CD14-positive monocyte (primary cell): Measurements from ENCODE around the gene ZSCAN29. TPM values are rescaled to one million over a fixed set of nuclear protein-coding genes. Genes with fewer than 3 reads are reported as not detected.
A peak's percentile ranks its signal among the peaks of the same experiment; 100 is the strongest.

Experiments
- DNase-seq, 3 donors: peaks; one replicate each; pipeline ENCODE4 v3.0.0-alpha.2; 2011 to 2022
- H2AFZ ChIP-seq: 2 replicates; pipeline ENCODE4 v1.6.0; 2012; ENCODE audit warnings: mild to moderate bottlenecking, low read depth, low read length, inconsistent platforms; ENCODE audit not compliant: insufficient read depth, poor library complexity, severe bottlenecking
- H3K27ac ChIP-seq, 2 donors: 1 replicate in 1 of 2; 2 replicates in 1 of 2; pipeline ENCODE4 v1.5.1; 2012 to 2013; ENCODE audit warnings: low read length in 2 of 2, control low read depth in 1 of 2, inconsistent platforms in 1 of 2, low read depth in 1 of 2, mild to moderate bottlenecking in 1 of 2
- H3K27me3 ChIP-seq, 2 donors: one replicate each; pipeline versions ENCODE4 v1.6.0 to v1.6.1; 2011 to 2013; ENCODE audit warnings: low read length in 2 of 2; ENCODE audit not compliant: control insufficient read depth in 2 of 2, insufficient read depth in 2 of 2
- H3K36me3 ChIP-seq, 2 donors: replicated peaks in 1 of 2; 1 replicate in 1 of 2; 2 replicates in 1 of 2; pipeline versions ENCODE4 v1.5.1 to v1.6.1; 2012 to 2013; ENCODE audit warnings: low read length in 2 of 2, control low read depth in 1 of 2, inconsistent platforms in 1 of 2, mild to moderate bottlenecking in 1 of 2; ENCODE audit not compliant: insufficient read depth in 2 of 2, control insufficient read depth in 1 of 2
- H3K4me1 ChIP-seq, 2 donors: 1 replicate in 1 of 2; 2 replicates in 1 of 2; pipeline versions ENCODE4 v1.5.1 to v1.6.1; 2012 to 2013; ENCODE audit warnings: low read length in 2 of 2, control low read depth in 1 of 2, inconsistent platforms in 1 of 2, mild to moderate bottlenecking in 1 of 2, moderate library complexity in 1 of 2; ENCODE audit not compliant: insufficient read depth in 2 of 2, control insufficient read depth in 1 of 2
- H3K4me2 ChIP-seq: replicated peaks from 2 replicates; pipeline ENCODE3; 2012; ENCODE audit warnings: low read length, moderate library complexity, mild to moderate bottlenecking; ENCODE audit not compliant: poor library complexity, severe bottlenecking; ENCODE audit errors: extremely low read depth
- H3K4me3 ChIP-seq, 3 experiments: fragments of 200-600 bp in 1 of 3; sonication (generic) in 1 of 3; replicated peaks in 1 of 3; 1 replicate in 2 of 3; 2 replicates in 1 of 3; pipeline ENCODE4 v1.5.1; 2011 to 2013; ENCODE audit warnings: low read length in 3 of 3, mild to moderate bottlenecking in 3 of 3, control low read depth in 2 of 3, low read depth in 2 of 3, inconsistent platforms in 1 of 3, moderate library complexity in 1 of 3
- H3K79me2 ChIP-seq: 2 replicates; pipeline ENCODE4 v1.6.0; 2012; ENCODE audit warnings: mild to moderate bottlenecking, control low read depth, inconsistent platforms, low read length, moderate library complexity; ENCODE audit not compliant: insufficient read depth
- H3K9ac ChIP-seq: 2 replicates; pipeline ENCODE4 v1.6.0; 2017; ENCODE audit warnings: low read length, mild to moderate bottlenecking; ENCODE audit not compliant: insufficient read depth, poor library complexity, severe bottlenecking
- H3K9me3 ChIP-seq, 2 donors: replicated peaks in 1 of 2; 1 replicate in 1 of 2; 2 replicates in 1 of 2; pipeline versions ENCODE4 v1.5.1 to v1.6.1; 2012 to 2013; ENCODE audit warnings: low read length in 2 of 2, control low read depth in 1 of 2; ENCODE audit not compliant: control insufficient read depth in 1 of 2, insufficient read depth in 1 of 2
- H4K20me1 ChIP-seq: 2 replicates; pipeline ENCODE4 v1.6.0; 2012; ENCODE audit warnings: mild to moderate bottlenecking, low read length, control low read depth, moderate library complexity; ENCODE audit not compliant: insufficient read depth
- H3K27ac Mint-ChIP-seq, 7 donors: one replicate each; pipeline ENCODE4 v1.8.0; 2020; ENCODE audit warnings: mild to moderate bottlenecking in 7 of 7, mixed read lengths in 7 of 7, moderate library complexity in 6 of 7, inconsistent platforms in 2 of 7
- H3K27me3 Mint-ChIP-seq, 3 donors: one replicate each; pipeline ENCODE4 v1.8.0; 2021 to 2022; ENCODE audit warnings: low read depth in 3 of 3, mild to moderate bottlenecking in 3 of 3, mixed read lengths in 3 of 3, moderate library complexity in 3 of 3, inconsistent platforms in 1 of 3
- H3K36me3 Mint-ChIP-seq, 2 donors: one replicate each; pipeline ENCODE4 v1.8.0; 2020; ENCODE audit warnings: mixed read lengths in 2 of 2, inconsistent platforms in 1 of 2, mild to moderate bottlenecking in 1 of 2
- H3K4me1 Mint-ChIP-seq: one replicate; pipeline ENCODE4 v1.8.0; 2020; ENCODE audit warnings: mild to moderate bottlenecking, mixed read lengths
- H3K4me3 Mint-ChIP-seq, 2 donors: one replicate each; pipeline ENCODE4 v1.8.0; 2020; ENCODE audit warnings: mild to moderate bottlenecking in 2 of 2, mixed read lengths in 2 of 2, moderate library complexity in 1 of 2
- H3K9me3 Mint-ChIP-seq, 7 donors: one replicate each; pipeline ENCODE4 v1.8.0; 2020 to 2022; ENCODE audit warnings: mixed read lengths in 7 of 7, mild to moderate bottlenecking in 6 of 7, moderate library complexity in 6 of 7, inconsistent platforms in 2 of 7
- CTCF ChIP-seq: fragments of 200-600 bp; IDR thresholded peaks from one replicate; pipeline ENCODE4 v1.8.0; 2022; ENCODE audit warnings: antibody characterized with exemption, mild to moderate bottlenecking
- WGBS: methylation state at CpG from one replicate; pipeline ENCODE4 v1.1.5; 2013; ENCODE audit warnings: missing lambda C conversion rate; ENCODE audit not compliant: insufficient coverage; 5-methylcytosine and 5-hydroxymethylcytosine counted together
- intact Hi-C, 2 donors: fragments of 100-400 bp; cut with micrococcal nuclease; formaldehyde crosslinking; loops; one replicate each; pipeline versions ENCODE4 v1.15.0 to v1.15.1; 2023
- polyA plus RNA-seq, 3 donors: library from polyadenylated mRNA; depleted of rRNA in 1 of 3; unstranded in 2 of 3; stranded (reverse) in 1 of 3; fragments of 300-500 nt in 2 of 3; fragments of >200 nt in 1 of 3; fragmentation: Illumina TruSeq in 2 of 3; gene quantifications; 1 replicate in 2 of 3; 2 replicates in 1 of 3; pipeline ENCODE4 v1.2.3, GENCODE V29; 2012 to 2021

Gene ZSCAN29
- polyA plus RNA-seq, 3 donors = 2.6 to 7.4 (median 4.3) TPM

DNA sequence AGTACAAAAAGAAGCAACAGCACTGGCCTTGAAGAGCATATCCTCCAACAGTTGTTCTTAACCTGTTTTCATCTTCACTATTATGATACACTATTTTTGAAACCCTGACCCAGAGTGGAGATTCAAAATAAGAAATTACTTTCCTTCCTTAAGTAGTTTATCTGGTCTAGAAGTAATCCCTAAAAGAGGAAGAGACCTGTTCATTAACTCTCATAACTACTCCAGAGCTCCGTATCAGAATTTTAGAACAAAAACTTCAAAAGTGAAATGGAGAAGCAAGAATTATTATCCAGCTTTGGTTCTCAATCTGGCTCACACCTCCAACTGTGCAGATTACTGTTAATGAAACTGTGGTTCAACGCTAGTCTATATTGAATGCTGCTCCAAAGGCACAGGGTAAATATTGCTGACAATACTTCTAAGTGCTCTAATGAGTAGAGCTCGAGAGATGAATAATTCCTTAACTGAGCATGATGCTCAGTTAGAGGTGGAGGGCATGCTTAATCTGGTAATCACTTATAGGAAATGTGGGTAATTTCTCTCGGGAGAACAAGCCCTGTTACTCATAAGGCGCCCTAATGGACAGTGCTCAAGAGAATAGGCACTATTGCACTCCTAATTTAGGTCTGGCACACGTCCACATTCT, 45.7 kb downstream of the ZSCAN29 start:
- 86% methylated on average over 2 of the region's 6 CpGs for WGBS
- peaks cover 10 to 15% of the 10 kb centered on the region in 2 donors for H3K4me1 ChIP-seq
- no peak overlapping the region for H3K4me3 ChIP-seq
- H2AFZ ChIP-seq = no peak overlapping the region
- no peaks in the 10 kb centered on the region for H3K36me3 ChIP-seq
- H3K79me2 ChIP-seq = peaks cover 15% of the 10 kb centered on the region
- H3K4me2 ChIP-seq = no peak overlapping the region
- H3K9ac ChIP-seq = no peak overlapping the region
- DNase-seq = no peak
- peaks cover 2 to 5% of the 10 kb centered on the region in 2 donors for H3K36me3 Mint-ChIP-seq
- H4K20me1 ChIP-seq = no peaks in the 10 kb centered on the region
- H3K9me3 ChIP-seq = no peaks in the 10 kb centered on the region
- H3K27me3 Mint-ChIP-seq = peaks cover 2 to 9% (median 4%) of the 10 kb centered on the region in 3 donors
- H3K27me3 ChIP-seq = no peaks in the 10 kb centered on the region
- no peak overlapping the region for H3K4me3 Mint-ChIP-seq
- peaks cover 0 to 5% (median 0%) of the 10 kb centered on the region in 7 donors for H3K9me3 Mint-ChIP-seq
- no peak for TF ChIP-seq CTCF
- peak overlapping the region in 1 of 7 donors; percentile 15 for H3K27ac Mint-ChIP-seq
- intact Hi-C loops = no loop called here
- H3K4me1 Mint-ChIP-seq = peaks cover 17% of the 10 kb centered on the region
- H3K27ac ChIP-seq = no peak overlapping the region

- H3K79me2 ChIP-seq = no peaks in the 10 kb centered on the region
- no peaks in the 10 kb centered on the region for H3K9me3 ChIP-seq
- H3K4me3 ChIP-seq = no peak overlapping the region
- TF ChIP-seq CTCF = no peak
- no peaks in the 10 kb centered on the region for H4K20me1 ChIP-seq
- Mint-ChIP-seq H3K27ac (no peak overlapping the region), H3K36me3 (no peaks in the 10 kb centered on the region), H3K4me3 (no peak overlapping the region), H3K4me1 (no peaks in the 10 kb centered on the region), H3K27me3 (peaks cover 0 to 13% (median 7%) of the 10 kb centered on the region in 3 donors), H3K9me3 (no peaks in the 10 kb centered on the region)
- H3K36me3 ChIP-seq = no peaks in the 10 kb centered on the region
- no peak overlapping the region for H3K9ac ChIP-seq
- intact Hi-C loops = no loop called here
- no peaks in the 10 kb centered on the region for H3K4me1 ChIP-seq
- H2AFZ ChIP-seq = no peak overlapping the region
- 94% methylated on average over 2 of the region's 4 CpGs for WGBS
- no peak overlapping the region for H3K4me2 ChIP-seq
- no peak for DNase-seq
- H3K27me3 ChIP-seq = no peaks in the 10 kb centered on the region
- H3K27ac ChIP-seq = no peak overlapping the region
Observed at GRCh38 chr15:43318990-43319771, 51.7 kb downstream of the ZSCAN29 start.
